GM18909 (cell line): ENCODE measurements around the gene CAMKK1.
"Not testable (repeated sequence)": the region's sequence is repeated elsewhere in the genome, so short reads cannot be mapped to it uniquely, and the experiment has no call there.

Experiments
- ATAC-seq: cut with Tn5 transposase; IDR thresholded peaks from one replicate; pipeline ENCODE4 v1.9.1; 2021; ENCODE audit warnings: mild to moderate bottlenecking; ENCODE audit not compliant: unreplicated experiment, poor library complexity

The CAMKK1 gene

DNA sequence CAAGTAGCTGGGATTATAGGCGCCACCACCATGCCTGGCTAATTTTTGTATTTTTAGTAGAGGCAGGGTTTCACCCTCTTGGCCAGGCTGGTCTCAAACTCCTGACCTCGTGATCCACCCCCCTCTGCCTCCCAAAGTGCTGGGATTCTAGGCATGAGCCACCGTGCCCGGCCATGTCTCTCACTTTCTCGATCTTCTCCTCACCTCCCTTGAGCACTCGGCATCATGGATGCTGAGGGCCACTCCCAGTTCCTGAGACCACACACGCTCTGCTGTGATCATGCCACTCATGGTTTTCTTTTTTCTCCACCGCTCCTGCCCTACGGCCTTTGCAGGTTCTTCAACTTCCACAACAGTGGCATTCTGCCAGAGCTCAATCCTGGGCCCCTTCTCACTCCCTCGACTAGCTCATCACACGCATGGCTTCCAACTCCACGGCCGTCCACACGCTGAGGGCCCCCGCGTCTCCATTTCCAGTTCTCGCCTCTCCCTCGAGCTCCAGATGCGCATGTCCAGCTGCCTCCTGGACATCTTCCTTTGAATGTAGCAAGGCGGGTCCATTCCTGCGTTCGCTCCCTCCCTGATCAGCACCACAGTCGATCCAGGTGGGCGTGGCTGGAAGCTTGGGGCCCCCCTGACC is 41.3 kb downstream of the CAMKK1 start:
- ATAC-seq = no peak

DNA sequence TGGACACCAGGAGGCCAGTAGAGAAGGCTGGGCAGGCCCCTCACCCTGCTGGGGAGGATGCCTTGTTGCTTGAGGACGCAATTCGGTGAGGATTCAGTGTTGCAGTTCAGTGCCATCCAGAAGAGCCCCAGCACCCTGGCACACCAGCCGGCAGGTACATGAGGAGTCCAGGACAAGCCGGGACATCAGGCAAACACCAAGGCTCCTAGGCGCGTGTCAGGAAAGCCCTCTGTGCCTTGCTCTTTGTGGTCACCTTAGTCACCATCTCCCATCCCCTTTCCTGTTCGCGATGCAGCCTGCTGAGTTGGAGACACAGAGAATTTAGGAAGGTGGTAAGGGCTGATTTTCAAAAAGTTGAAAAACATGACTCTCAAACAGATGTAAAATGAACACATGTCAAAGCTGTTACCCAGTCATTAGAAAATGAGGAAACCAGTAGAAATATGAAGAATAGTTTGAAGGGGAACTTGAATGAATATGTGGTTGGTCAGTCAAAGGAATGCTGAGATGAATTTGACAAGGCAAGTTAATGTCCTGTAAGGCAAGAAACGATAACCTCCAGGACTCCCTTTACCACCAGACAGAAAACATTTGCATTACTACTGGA is 44.5 kb downstream of the CAMKK1 start:
- no peak for ATAC-seq

DNA sequence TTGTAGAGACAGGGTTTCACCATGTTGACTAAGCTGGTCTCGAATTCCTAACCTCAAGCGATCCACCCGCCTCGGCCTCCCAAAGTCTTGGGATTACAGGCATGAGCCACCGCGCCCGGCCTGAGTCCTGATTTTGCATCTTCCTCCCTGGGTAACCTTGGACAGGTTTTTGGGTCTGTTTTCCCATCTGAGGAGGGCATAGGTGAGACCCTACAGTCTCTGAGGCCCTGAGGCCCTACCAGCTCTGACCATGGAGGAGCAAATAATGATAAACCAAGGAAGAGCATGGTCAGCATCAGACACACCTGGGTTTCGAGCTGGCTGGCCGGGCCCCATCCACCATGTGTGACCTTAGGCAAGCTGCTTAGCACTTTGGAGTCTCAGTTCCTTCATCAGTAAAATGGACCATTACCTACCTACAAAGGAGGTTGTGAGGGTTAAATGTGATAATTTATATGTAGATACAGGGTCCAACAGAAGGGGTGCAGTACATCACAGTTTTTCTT is 45.6 kb downstream of the CAMKK1 start:
- ATAC-seq = no peak

DNA sequence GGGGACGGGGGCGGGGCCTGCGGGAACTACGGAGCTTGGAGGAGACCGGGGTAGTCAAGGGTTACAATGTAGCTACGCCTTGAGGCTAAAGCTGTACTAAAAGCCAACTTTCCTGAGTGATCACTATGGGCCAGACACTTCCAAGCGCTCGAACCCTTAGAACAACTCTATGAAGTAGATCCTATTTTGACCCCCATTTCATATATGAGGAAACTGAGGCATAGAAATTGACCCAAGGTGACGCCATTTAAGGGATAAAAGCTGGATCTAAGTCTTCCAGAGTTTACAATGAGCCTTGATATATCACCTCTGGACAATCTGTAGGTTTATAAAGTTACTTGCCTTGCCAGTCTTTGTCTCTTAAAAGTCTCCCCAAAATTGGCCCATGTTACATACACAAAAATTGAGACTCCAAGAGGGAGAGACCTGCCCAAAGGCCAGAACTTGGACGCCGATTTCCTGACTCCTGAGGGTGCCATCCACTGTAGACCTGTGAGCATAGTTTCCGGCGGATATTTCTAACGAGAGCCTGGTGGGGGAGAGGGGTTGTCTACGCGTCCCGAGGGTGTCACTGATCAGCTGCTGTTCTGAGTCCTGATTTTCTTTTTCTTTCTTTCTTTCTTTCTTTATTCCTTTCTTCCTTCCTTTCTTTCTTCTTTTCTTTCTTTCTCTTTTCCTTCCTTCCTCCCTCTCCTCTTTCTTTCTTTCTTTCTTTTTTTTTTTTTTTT is 46.3 kb downstream of the CAMKK1 start:
- ATAC-seq = no peak

DNA sequence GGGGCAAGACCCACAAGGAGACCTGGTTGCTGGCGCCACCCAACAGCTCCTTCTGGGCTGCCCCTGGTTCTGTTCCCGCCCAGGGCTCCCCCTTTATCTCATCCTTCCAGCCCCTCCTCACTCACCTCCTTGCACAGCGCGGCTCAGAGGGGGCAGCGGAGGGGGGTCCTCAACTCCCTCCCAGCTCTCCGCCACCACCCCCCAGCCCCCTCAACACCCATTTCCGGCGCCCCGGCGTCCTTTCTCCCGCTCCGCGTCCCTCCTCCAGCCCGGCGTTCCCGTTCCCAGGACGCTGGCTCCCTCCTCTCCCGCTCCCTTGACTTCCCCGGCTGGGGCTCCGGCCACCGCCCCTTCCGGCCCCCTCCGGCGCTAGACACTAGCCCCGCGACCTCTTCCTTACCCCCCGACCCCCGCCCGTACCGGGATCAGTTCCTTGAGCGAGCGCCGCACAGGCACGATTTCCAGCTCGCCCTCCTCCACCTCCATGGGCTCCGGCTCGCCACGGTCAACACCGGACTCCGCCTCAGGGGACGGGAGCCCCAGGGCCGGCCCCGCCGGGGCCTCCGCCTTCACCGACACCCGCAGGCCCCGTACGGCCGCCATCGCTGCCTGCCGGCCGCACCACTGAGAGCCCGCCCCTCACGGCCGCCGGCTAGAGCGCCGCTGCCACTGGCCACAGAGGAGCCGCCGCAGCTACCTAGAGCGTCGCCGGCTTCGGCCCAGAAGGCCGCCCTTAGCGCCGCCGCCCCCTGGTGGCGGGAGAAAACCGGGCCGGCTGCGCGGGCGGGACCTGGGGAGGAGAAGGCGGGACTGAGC is 47.0 kb downstream of the CAMKK1 start, which contains the start of gene NCBP3:
NCBP3 (minus strand) TSS at position 626 of the 816 bp plus-strand sequence; CDS start at position 603, 23 bp downstream.
- peak; percentile 96 for ATAC-seq

DNA sequence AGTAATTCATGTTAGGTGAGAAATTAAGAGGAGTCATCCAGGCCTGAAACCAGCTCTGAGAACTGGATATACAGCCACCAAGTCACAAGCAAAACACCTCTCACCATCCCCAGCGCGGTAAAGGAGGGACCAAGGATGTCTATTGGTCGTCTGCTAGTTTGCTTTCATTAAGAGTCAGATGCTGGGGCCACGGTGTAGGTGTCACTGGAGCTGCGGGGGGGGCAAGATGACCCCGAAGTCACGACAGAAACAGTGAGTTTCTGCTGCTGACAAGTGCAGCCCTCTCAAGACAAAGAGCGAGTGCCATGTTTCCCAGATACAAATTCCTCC is 47.6 kb downstream of the CAMKK1 start:
- peak; percentile 22 for ATAC-seq

DNA sequence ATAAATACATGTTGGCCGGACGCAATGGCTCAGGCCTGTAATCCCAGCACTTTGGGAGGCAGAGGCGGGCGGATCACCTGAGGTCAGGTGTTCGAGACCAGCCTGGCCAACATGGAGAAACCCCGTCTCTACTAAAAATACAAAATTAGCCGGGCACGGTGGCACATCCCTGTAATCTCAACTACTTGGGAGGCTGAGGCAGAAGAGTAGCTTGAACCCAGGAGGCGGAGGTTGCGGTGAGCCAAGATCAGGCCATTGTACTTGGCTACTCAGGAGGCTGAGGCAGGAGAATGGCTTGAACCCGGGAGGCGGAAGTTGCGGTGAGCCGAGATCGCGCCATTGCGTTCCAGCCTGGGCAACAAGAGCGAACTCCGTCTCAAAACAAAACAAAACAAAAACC is 48.3 kb downstream of the CAMKK1 start:
- ATAC-seq = not testable (repeated sequence)

DNA sequence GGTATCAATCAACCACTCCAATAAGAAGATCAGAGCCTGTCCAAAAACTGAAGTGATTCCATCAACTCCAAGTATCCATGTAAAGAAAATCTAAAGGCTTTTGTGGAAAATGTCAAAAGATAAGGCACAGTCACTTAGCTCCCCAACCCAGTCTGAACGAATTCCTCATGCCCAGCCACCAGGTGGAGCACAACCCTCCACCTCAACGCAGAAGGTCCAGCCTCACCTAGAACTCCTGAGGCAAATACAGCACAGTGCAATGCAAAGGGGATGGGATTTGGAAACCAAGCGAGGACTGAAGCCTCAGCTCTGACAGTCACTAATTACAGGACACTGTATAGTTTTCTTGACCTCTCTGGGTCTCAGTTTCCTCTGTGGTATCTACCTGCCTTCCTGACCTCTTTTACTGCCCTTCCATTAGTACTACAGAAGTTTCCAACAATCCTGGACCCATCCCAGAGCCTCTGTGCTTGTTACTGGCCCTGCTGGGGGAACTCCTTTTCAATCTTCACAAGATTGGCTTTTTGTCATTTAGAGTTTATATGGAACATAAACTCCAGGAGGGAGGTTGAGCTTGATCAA is 48.8 kb downstream of the CAMKK1 start:
- ATAC-seq = no peak

DNA sequence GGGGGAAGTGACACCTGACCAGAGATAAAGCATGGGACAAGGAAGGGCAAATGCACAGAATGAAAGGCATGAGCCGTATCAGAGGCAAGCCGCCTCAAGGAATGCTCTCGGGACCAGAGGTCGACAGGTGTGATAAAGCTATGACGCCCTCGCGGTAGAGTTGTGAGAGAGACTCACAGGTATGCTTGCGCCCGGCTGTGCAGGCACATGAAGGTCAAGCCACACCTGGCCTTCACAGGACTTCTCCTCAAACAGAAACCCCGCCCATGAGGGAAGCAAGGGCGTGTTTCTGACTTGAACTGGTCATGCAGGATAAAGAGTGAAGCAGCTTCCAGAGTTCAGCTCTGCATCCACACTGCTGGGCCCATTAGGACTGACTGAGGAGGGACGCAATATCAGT is 54.6 kb downstream of the CAMKK1 start:
- no peak for ATAC-seq

DNA sequence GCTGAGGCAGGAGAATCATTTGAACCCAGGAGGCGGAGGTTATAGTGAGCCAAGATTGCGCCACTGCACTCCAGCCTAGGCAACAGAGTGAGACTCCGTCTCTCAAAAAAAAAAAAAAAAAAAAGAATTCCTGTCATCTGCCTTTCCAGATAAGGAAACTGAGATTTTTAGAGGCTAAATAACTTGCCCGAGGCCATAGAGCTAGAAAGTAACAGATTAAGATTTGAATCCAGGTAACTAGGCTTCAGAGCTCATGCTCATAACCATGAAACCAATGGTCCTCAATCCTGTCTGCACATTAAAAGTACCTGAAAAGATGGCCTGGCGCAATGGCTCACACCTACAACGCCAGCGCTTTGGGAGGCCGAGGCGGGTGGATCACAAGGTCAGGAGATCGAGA is 56.3 kb downstream of the CAMKK1 start:
- no peak for ATAC-seq

DNA sequence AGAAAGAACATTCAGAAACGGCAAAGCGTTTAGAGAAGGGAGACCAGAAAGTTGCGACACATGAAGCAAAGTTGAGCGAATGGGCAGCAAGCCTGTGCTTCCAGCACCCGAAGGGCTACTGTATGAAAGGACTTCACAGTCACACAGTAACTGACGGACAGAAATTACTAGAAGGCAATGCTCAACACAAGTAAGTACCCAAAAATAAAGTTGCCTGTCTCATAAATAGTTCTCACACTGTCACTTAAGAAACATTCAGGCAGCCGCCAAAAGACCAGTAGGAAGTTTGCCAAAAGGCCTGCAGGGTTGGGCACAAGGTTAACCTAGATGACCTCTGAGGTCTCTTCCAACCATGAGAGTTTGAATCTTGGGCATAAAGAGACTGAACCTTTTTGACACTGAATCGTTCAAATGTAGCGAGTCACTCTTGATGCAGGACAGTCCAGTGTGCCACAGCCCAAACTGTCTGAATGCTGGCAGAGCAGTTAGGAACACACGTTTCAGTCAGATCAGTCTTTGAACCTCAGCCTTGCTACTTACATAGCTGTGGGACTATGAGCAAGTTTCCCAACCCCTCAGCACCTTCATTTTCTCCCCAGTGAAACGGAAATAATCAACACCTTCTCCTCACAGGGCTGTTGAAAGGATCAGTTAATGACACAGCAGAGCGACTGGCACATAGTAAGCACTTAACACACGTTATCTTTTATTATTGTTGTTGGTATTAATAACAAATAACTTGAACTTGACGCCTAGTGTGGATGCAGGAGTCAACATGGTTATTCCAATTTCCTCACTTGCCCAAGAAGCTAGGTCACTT is 57.2 kb downstream of the CAMKK1 start:
- ATAC-seq = no peak

DNA sequence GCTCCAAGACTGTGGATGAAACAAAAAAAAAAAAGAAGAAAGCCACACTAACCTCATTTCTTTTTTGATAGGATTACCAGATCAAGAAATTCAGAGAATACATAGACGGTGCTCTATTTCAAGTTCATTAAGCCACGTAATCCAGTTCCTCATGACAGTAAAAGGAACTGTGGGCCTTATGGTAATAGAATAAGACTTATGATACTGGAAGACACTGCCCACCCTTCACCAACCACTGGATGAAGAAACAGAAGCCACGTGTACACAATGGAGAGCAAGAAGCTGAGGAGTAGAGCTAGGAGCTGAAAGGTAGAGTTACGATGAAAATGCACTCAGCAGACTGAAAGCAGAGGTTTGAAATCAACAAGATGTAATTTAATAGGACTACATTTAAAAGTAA is 58.0 kb downstream of the CAMKK1 start:
- no peak for ATAC-seq

DNA sequence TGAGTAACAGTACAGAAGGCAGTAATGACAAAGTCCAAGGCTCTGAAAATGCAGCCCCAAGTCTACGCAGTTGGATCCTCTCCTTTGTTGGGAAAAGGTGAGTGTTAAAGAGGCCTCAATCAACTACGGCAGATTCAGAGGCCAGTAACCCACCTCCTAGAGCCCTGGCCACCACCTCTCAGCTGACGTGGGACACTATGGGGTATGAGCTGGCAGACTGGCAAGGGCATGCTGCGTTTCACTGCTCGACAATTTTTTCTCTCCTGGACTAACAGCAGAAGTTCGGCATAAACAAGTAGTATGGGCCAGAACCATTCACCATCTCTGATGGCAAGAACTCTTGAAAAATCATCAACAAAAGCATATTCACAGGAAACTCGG is 64.0 kb downstream of the CAMKK1 start:
- no peak for ATAC-seq

DNA sequence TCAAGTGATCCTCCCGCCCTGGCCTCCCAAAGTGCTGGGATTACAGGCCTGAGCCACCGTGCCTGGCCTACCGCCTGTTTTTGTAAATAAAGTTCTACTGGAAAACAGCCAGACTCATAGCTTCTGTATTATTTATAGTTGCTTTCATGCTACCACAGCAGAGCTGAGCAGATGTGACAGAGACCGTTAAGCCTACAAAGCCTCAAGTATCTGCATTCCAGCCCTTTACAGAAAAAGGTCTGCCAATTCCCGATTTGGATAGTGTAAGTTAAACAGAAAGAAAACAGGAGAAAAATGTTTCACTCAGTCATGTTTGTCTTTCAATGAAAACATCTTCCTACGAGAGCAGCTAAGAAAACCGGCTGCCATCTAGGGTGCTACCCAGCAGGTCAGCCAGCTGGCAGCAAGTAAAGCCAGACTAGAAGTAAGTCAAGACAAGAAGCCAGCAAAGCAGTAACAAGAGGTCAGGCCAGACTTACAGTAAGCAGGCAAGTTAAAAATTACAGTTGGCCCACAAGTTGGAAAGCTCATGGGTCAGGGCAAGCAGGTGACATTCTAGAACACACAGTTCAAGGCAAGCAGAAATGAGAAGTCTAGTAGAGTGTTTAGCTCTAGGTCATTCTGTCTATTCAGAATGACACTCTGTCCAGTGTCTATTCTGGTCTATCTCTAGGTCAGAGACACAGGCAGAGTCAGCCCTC is 64.6 kb downstream of the CAMKK1 start:
- no peak for ATAC-seq

DNA sequence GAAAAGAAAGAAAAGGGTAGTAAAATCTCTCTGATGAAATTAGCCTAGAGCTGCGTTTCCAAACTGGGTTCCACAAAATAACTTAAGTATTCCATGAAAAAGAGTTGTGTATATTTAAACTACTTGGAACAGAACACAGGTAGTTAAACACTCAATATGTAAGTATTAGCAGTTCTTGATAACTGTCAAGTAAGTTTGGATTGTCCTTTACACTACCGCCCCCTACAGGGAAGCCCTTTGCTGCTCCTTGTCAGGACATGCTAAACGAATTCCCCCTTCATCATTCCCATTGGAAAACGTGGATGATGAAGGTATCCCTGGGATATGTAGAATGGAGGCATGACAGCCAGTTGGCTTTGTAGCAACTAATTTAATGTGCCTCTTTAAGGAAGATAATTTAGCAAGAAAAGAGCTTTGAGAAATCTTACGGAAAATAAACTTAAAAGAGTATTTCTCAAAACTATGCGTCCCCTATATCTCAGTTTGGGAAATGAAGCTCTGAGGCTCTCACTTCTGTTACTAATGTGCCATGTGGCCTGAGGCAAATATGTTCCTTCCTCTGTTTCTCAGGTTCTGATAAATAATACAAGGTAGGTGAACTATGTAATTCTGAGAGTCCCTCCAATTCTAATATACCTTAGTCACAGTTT is 65.6 kb downstream of the CAMKK1 start:
- no peak for ATAC-seq

DNA sequence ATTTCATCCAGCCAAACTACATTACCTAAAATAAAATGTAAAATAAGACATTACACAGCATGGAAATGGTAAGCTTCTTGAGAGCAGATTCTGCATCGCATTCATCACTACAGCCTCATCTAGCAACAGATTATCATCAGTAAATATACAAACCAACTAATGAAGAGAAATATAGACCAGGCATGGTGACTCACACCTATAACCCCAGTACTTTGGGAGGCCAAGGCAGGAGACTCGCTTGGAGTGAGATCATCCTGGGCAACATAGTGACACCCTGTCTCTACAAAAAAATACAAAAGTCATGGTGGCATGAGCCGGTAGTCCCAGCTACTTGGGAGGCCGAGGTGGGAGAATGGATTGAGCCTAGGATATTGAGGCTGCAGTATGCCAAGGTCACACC is 66.7 kb downstream of the CAMKK1 start:
- ATAC-seq = no peak

DNA sequence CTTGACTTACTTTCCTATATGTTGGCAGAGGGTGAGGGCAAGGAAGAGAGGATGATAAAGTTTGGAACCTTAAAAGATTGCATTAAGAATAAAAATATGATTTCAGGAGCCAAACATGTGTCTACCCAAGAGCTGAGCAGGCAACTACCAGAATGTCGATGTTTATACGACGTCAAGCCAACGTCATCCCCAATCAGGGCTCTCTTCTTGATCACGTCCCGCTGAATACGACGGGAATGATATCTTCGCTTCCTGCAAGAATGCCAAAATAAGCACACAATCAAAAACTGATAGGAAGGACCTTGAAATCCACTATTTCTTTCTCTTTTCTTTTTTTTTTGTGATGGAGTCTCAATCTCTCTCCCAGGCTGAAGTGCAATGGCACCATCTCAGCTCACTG is 71.8 kb downstream of the CAMKK1 start:
- no peak for ATAC-seq

DNA sequence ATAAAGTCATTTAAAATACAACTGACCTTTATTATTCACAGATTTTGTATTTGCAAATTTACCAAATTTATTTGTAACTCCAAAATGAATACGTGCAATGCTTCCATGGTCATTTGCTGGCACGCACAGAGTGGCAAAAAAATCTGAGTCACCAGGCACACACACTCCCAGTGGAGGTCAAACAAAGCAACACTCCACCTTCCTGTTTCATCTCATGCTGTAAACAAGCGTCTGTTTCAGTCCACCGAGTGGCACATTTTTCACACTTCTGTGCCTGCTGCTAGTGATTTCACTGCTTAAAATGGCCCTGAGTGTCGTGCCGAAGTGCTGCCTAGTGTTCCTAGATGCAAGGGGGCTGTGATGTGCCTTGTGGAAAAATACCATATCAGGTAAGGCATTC is 74.1 kb downstream of the CAMKK1 start:
- no peak for ATAC-seq
